Measurements from ENCODE around the gene SCCPDH. TPM values are rescaled to one million over a fixed set of nuclear protein-coding genes. Genes with fewer than 3 reads are reported as not detected.
A peak's percentile ranks its signal among the peaks of the same experiment; 100 is the strongest.

Gene SCCPDH
- total and polyA plus RNA-seq, 2 of the 13 experiments (the other 11 are each of a cell fraction or from before 2014, with no cell fraction given) = 36.7 to 62.3 TPM

DNA sequence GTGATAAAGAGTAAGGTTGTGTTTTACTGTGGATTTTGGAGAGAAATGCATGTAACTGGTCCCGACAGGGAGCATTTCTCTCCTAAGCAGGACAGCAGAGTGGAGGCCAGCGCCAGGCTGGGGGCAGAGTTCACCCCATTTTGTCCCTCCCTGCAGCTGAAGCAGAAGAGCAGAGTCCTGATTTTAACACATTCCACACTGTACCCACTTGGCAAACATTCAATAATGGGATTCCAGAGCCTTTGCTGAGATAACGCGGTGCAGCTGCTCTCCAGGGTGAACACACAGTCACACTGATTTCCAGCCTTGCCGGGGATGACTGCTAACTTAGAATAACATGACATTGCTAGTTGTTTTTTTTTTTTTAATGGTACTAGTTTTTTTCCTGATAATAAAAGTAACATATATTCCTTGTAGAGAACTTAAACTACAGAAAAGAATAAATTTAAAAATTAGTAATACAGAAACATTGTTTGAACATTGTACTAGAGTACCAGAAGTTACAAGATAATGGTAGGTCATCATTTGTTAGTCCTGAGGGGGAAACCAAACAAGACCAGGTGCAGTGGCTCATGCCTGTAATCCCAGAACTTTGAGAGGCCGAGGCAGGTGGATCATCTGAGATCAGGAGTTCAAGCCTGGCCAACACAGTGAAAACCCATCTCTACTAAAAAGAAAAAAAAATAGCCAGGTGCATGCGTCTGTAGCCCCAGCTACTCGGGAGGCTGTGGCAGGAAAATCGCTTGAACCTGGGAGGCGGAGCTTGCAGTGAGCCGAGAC lies 77.2 kb downstream of the SCCPDH start (continued):
- TF ChIP-seq, protein P1, sequence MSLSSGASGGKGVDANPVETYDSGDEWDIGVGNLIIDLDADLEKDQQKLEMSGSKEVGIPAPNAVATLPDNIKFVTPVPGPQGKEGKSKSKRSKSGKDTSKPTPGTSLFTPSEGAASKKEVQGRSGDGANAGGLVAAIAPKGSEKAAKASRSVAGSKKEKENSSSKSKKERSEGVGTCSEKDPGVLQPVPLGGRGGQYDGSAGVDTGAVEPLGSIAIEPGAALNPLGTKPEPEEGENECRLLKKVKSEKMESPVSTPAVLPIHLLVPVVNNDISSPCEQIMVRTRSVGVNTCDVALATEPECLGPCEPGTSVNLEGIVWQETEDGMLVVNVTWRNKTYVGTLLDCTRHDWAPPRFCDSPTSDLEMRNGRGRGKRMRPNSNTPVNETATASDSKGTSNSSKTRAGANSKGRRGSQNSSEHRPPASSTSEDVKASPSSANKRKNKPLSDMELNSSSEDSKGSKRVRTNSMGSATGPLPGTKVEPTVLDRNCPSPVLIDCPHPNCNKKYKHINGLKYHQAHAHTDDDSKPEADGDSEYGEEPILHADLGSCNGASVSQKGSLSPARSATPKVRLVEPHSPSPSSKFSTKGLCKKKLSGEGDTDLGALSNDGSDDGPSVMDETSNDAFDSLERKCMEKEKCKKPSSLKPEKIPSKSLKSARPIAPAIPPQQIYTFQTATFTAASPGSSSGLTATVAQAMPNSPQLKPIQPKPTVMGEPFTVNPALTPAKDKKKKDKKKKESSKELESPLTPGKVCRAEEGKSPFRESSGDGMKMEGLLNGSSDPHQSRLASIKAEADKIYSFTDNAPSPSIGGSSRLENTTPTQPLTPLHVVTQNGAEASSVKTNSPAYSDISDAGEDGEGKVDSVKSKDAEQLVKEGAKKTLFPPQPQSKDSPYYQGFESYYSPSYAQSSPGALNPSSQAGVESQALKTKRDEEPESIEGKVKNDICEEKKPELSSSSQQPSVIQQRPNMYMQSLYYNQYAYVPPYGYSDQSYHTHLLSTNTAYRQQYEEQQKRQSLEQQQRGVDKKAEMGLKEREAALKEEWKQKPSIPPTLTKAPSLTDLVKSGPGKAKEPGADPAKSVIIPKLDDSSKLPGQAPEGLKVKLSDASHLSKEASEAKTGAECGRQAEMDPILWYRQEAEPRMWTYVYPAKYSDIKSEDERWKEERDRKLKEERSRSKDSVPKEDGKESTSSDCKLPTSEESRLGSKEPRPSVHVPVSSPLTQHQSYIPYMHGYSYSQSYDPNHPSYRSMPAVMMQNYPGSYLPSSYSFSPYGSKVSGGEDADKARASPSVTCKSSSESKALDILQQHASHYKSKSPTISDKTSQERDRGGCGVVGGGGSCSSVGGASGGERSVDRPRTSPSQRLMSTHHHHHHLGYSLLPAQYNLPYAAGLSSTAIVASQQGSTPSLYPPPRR (CRISPR knock-in tag; IDR thresholded peaks at IDR 0.05; ENCODE audit: borderline replicate concordance) = peak; percentile 34; the same call in 1 of the 2 replicates
- TF ChIP-seq ZNF883 (CRISPR knock-in tag; IDR thresholded peaks at IDR 0.05; ENCODE audit: not compliant biosample characterization) (no peak), GLI4 (CRISPR knock-in tag; IDR thresholded peaks at IDR 0.05; ENCODE audit: borderline replicate concordance) (no peak), ATM (IDR thresholded peaks at IDR 0.05; ENCODE audit: borderline replicate concordance) (no peak), ZNF205 (CRISPR knock-in tag; IDR thresholded peaks at IDR 0.05) (peak; percentile 40; the same call in 1 of the 2 replicates), HIVEP1 (CRISPR knock-in tag; IDR thresholded peaks at IDR 0.05) (no peak), CENPT (CRISPR knock-in tag; IDR thresholded peaks at IDR 0.05; ENCODE audit: low read depth) (no peak), GATA4 (IDR thresholded peaks at IDR 0.05; ENCODE audit: borderline replicate concordance, low read depth) (peak; percentile 28; the same call in 1 of the 2 replicates), FOXO1 (CRISPR knock-in tag; IDR thresholded peaks at IDR 0.05) (no peak; the same call in 1 of the 2 replicates)
- TF ChIP-seq, protein P2, sequence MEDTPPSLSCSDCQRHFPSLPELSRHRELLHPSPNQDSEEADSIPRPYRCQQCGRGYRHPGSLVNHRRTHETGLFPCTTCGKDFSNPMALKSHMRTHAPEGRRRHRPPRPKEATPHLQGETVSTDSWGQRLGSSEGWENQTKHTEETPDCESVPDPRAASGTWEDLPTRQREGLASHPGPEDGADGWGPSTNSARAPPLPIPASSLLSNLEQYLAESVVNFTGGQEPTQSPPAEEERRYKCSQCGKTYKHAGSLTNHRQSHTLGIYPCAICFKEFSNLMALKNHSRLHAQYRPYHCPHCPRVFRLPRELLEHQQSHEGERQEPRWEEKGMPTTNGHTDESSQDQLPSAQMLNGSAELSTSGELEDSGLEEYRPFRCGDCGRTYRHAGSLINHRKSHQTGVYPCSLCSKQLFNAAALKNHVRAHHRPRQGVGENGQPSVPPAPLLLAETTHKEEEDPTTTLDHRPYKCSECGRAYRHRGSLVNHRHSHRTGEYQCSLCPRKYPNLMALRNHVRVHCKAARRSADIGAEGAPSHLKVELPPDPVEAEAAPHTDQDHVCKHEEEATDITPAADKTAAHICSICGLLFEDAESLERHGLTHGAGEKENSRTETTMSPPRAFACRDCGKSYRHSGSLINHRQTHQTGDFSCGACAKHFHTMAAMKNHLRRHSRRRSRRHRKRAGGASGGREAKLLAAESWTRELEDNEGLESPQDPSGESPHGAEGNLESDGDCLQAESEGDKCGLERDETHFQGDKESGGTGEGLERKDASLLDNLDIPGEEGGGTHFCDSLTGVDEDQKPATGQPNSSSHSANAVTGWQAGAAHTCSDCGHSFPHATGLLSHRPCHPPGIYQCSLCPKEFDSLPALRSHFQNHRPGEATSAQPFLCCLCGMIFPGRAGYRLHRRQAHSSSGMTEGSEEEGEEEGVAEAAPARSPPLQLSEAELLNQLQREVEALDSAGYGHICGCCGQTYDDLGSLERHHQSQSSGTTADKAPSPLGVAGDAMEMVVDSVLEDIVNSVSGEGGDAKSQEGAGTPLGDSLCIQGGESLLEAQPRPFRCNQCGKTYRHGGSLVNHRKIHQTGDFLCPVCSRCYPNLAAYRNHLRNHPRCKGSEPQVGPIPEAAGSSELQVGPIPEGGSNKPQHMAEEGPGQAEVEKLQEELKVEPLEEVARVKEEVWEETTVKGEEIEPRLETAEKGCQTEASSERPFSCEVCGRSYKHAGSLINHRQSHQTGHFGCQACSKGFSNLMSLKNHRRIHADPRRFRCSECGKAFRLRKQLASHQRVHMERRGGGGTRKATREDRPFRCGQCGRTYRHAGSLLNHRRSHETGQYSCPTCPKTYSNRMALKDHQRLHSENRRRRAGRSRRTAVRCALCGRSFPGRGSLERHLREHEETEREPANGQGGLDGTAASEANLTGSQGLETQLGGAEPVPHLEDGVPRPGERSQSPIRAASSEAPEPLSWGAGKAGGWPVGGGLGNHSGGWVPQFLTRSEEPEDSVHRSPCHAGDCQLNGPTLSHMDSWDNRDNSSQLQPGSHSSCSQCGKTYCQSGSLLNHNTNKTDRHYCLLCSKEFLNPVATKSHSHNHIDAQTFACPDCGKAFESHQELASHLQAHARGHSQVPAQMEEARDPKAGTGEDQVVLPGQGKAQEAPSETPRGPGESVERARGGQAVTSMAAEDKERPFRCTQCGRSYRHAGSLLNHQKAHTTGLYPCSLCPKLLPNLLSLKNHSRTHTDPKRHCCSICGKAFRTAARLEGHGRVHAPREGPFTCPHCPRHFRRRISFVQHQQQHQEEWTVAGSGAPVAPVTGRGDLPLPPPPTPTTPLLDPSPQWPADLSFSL (CRISPR knock-in tag; IDR thresholded peaks at IDR 0.05) = no peak
- TF ChIP-seq, protein P3, sequence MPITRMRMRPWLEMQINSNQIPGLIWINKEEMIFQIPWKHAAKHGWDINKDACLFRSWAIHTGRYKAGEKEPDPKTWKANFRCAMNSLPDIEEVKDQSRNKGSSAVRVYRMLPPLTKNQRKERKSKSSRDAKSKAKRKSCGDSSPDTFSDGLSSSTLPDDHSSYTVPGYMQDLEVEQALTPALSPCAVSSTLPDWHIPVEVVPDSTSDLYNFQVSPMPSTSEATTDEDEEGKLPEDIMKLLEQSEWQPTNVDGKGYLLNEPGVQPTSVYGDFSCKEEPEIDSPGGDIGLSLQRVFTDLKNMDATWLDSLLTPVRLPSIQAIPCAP (CRISPR knock-in tag; IDR thresholded peaks at IDR 0.05; ENCODE audit: low read depth) = no peak
- TF ChIP-seq, protein P4, sequence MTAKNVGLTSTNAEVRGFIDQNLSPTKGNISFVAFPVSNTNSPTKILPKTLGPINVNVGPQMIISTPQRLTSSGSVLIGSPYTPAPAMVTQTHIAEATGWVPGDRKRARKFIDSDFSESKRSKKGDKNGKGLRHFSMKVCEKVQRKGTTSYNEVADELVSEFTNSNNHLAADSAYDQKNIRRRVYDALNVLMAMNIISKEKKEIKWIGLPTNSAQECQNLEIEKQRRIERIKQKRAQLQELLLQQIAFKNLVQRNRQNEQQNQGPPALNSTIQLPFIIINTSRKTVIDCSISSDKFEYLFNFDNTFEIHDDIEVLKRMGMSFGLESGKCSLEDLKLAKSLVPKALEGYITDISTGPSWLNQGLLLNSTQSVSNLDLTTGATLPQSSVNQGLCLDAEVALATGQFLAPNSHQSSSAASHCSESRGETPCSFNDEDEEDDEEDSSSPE (CRISPR knock-in tag; IDR thresholded peaks at IDR 0.05) = no peak
- TF ChIP-seq, protein P5, sequence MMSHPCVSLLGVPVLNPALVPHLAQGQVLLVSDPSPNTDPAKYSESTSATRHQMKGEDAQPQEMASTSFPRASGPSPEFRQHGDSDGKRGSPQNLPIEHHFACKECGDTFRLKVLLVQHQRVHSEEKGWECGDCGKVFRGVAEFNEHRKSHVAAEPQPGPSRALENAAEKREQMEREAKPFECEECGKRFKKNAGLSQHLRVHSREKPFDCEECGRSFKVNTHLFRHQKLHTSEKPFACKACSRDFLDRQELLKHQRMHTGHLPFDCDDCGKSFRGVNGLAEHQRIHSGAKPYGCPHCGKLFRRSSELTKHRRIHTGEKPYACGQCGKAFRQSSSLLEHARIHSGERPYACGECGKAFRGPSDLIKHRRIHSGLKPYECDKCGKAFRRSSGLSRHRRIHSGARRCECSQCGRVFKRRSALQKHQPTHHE (CRISPR knock-in tag; IDR thresholded peaks at IDR 0.05; ENCODE audit: borderline replicate concordance) = no peak

All from HepG2 (cell line).